ENCODE data around the gene CD53. TPM values are rescaled to one million over a fixed set of nuclear protein-coding genes. Genes with fewer than 3 reads are reported as not detected.
"Not testable (repeated sequence)": the region's sequence is repeated elsewhere in the genome, so short reads cannot be mapped to it uniquely, and the experiment has no call there.

CD53 gene
- polyA plus RNA-seq (ENCODE audit: insufficient read length in 12 of 12), result 10 to 100 TPM in 4 of 12 donors, 1 to 10 TPM in 7, not detected in 1; 6.0 to 21.2 (median 7.8) TPM
- long read RNA-seq, donor 1, result 0 reads
- long read RNA-seq, donor 2, partial matches to known transcripts, result 0 of 1 reads
- long read RNA-seq, donor 2, other reads (novel, unspliced or antisense), result 0 of 1 reads
- long read RNA-seq, donor 3, partial matches to known transcripts, result 0 of 1 reads
- long read RNA-seq, donor 3, other reads (novel, unspliced or antisense), result 0 of 1 reads
- long read RNA-seq, donor 4, result 0 reads
- long read RNA-seq, donor 5, partial matches to known transcripts, result 0 of 2 reads
- long read RNA-seq, donor 5, other reads (novel, unspliced or antisense), result 0 of 2 reads
- long read RNA-seq, donor 6, partial matches to known transcripts, result 0 of 1 reads
- long read RNA-seq, donor 6, other reads (novel, unspliced or antisense), result 0 of 1 reads
- long read RNA-seq, donor 7, partial matches to known transcripts, result 0 of 1 reads
- long read RNA-seq, donor 7, other reads (novel, unspliced or antisense), result 0 of 1 reads
- long read RNA-seq, donor 8, result 0 reads
- long read RNA-seq, donor 9, partial matches to known transcripts, result 0 of 2 reads
- long read RNA-seq, donor 9, other reads (novel, unspliced or antisense), result 0 of 2 reads
- long read RNA-seq, donor 10, partial matches to known transcripts, result 0 of 2 reads
- long read RNA-seq, donor 10, other reads (novel, unspliced or antisense), result 0 of 2 reads
- long read RNA-seq, donor 11, partial matches to known transcripts, result 0 of 2 reads
- long read RNA-seq, donor 11, other reads (novel, unspliced or antisense), result 0 of 2 reads

DNA sequence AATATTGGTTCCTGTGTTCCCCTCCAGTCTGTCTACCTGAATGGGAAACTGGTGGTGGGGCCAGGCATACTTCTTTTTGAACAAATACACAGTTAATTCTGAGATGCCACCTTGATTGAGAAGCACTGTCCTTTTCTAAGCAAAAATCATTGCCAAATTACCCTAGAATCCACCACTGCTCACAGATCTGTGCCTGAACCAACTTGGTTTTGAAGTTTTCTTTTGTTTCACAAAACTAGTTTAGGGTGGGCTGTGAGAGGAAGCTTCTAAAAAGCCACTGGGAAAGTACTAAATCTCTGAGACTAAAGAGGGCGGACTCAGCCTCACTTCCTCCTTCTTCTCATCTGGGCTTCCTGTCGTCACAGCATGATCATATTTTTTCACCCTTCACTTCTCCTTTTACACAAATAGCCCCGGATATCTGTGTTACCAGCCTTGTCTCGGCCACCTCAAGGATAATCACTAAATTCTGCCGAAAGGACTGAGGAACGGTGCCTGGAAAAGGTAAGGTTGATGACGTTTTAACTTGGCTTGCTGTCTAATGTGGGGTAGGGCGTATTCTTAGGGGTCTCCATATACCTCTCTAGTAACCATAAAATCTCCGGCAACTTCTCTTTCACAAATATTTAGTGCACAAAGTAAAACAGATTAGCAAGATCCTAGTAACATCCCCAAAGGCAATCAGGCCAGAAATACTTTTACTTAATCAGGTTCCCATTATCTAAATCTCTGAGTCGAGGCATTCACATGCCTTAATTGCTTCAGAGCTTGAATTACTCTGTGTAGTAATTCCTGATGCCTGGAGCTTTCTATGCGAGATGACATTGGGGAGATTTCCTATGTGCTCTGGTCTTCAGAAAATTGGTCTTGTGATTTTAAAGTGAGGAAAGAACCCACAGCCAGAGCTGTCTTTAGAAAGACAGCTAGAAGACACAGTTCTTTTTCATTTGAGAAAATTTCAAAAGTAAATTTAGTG is at the start of gene CD53:
Gene CD53 (plus strand): TSS at position 404 of the 976 bp plus-strand sequence. CDS start 18,261 bp downstream, outside the sequence.
- DNase-seq, result peak; percentile 17

DNA sequence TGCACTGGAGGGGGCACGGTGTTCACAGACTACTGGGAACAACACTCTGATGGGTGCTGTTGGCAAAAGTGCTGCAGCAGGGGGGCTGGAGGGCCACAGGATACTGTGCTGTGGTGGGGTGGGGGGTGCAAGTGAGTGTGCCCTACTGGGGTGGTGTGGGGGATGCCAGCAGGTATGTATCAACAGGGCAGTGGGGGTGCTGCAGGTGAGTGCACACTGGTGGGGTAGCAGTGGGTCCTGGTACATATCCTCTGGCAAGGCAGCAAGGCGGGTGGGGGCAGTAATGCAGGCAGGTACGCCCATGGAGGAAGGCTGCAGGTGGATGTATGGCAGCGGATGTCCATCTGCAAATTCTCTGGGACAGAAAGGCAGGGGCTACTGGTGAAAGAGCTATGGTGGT is 48.8 kb upstream of the CD53 start:
- no peak for DNase-seq

DNA sequence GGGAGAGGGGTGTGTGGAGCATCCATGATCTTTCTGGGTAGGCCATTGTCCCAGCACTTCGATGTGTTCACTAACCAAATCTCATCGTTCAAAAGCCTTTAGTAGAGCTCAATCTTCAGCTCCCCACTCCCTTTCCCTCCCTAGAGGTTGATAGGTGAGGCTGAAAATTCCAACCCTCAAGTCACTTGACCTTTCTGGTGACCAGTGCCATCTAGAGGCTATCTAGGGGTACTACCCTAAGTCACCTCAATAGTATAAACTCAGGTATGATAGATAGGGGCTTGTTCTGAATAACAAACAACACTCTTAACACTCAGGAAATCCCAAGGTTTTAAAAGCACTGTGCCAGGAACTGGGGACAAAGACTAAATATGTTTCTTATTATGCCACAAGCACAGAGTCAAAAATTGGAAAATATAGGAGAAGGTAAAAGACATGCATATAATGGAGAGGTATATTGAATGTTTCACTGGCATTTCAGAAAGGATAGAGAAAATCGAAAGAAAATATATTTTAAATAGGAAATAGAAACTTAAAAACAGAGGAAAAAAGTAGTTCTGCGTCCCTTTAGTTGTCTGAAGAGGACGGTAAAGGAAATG is 42.9 kb upstream of the CD53 start:
- DNase-seq, result no peak

GRCh38 chr1:110833779-110834178 is 39.2 kb upstream of the CD53 start:
- DNase-seq, result not testable (repeated sequence)

- no peak for DNase-seq
Observed at GRCh38 chr1:110846861-110847260, 26.1 kb upstream of the CD53 start.

DNA sequence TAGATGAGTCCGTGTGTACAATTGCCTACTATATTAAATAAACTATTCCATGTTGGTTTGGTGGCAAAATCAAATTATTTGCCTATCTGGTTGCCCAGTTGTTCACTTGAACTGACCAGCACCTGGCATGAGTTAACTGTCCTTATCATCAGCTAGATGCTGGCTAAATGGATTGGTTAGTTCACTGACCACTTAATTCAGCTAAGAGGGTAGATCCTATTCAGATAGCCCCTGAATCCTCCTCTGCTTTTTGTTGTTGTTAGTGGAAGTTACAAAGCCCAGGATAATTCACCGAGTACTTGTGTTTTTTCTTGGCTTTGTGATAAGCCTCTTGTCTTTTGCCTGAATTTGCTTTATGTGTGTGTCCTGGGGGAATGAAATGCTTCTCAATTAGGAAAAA is 22.8 kb upstream of the CD53 start:
- no peak for DNase-seq

DNA sequence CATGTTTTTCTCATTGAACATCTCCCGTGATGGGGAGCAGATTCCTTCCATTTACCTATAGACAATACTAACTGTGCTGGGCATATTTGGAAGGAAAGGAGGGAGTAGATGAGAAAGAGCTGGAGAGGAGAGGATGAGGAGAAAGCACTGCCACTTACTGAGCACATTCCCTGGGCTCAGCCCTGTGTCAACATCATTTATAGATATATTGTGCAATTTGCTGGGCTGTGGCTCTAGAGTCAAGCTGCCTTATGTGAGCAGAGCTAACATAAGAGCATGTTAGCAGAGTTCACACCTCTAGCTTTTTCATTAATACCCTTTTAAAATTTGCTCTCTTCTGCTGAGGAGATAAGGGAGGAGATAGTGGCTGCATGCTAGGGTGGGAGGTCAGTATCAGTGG is 22.3 kb upstream of the CD53 start:
- no peak for DNase-seq

DNA sequence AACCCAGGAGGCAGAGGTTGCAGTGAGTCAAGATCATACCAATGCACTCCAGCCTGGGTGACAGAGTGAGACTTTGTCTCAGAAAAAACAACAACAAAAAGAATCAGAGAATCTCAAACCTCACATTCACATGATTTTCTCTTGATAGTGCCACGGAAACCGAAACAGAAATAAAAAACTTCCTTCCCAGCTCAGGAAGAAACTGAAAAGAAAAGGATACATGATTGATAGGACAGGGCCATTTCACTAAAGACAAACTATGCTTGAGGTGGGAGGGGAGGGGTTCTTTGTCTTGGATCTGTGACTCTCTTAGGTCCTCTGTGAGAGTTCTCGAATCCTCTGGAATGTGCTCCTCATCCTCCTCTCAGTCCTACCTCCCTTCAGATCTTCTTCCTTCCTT is 19.8 kb upstream of the CD53 start:
- DNase-seq, result no peak

GRCh38 chr1:110856410-110856809 is 16.5 kb upstream of the CD53 start:
- no peak for DNase-seq

- no peak for DNase-seq
Observed at GRCh38 chr1:110857964-110858948, 14.7 kb upstream of the CD53 start.

DNA sequence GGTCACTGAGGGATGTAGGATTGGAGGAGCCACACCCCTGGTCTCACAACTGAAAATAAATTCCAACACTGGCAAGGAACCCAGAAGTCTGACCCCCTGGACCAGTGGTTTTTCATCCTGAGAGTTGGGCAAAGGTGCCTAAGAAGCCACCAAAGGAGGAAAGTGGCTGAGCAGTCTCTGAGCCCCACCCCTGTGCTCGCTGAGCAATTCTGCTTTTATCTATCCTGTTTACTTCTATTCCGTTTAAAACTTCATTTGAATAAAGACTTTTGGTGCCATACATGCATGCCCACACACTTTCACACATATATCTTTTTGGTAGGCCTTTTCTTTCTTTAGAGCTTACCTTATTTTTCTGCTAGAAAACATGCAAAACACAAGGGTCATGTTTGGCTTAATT is 13.9 kb upstream of the CD53 start:
- no peak for DNase-seq

DNA sequence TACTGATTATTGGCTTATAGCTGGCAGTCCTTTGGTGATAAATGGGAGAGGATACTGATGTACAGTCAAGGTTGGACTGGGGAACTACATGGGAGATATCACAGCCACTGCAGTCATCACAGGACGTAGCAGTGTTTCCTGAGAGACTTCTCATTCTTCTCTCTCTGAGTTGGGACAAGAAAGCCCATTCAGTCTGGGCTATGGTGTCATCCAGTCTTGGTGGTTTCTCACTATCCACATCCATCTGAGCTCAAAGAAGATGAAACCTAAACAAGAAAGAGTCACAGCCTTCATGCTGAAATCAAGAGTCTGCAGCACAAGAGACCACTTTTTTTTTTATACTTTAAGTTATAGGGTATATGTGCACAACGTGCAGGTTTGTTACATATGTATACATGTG is 12.8 kb upstream of the CD53 start:
- no peak for DNase-seq

DNA sequence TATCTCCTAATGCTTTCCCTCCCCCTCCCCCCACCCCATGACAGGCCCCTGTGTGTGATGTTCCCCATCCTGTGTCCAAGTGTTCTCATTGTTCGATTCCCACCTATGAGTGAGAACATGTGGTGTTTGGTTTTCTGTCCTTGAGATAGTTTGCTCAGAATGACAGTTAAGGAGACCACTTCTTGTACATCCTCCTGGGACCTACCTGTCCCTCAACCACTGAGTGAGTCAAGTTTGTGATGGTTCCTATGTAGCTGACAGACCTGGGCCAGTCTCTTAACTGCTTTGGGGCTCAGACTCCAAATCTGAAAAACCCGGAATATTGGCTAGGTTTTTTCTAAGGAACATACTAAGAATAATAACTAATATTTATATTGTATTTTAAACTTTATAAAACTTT is 12.3 kb upstream of the CD53 start:
- not testable (repeated sequence) for DNase-seq

GRCh38 chr1:110861942-110862341 is 11.0 kb upstream of the CD53 start:
- not testable (repeated sequence) for DNase-seq

DNA sequence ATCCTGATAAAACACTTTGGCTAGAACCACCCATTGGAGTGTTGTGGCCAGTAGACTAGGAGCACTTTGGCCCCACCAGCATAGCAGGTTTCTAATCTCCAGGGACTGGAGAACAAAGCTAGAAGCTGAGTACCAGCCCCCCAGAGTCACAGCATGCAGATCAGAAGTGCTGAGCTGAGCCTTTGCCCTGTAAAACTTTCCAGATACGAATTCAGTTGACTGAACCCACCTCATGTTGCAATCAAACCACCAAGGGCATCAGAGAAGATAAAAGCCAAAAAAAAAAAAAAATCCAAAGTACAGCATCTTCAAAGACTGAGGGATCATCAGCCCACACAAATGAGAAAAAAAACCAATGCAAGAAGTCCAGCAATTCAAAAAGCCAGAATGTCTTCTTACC is 8.7 kb upstream of the CD53 start:
- DNase-seq, result no peak

GRCh38 chr1:110870721-110871388 is 2.1 kb upstream of the CD53 start:
- DNase-seq, result no peak

DNA sequence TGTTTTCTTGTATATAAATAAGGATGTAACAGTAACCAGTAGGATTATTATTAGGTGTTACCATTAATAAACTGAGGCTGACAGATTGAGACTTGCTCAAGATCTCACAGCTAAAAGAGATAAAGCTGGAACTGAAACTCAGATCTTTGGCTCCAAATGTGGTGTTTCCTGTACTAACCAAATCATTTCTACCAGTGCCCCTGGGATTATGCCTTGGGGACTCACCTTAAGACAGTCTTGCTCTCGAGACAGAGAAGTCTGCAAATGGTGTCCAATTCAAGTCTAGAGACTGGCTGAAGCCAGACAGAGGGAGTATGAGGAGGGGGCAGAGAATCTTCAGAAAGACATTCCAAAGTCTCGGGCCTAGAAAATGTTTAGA is 593 bp upstream of the CD53 start:
- no peak for DNase-seq

DNA sequence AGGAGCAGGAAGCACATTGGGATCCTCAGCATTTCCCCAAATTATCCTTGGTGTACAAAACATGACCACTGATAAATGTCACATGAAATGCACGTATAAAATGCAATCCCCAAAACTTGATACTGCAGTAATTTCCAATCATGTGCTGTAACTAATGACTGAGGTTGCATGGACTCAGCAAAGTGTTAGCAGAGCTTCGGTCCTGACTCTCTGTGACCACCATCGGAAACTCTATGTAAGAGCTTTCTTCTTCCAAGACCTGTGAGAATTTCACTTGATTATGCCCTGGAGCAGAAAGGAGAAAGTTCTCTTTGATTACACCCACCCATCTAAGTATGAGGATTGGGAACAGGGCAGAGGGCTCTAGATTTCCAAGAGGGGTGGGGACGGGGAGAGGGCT is 908 bp downstream of the CD53 start:
- no peak for DNase-seq
